K562 (cell line): ENCODE results near the gene TYSND1. TPM values are rescaled to one million over a fixed set of nuclear protein-coding genes. Genes with fewer than 3 reads are reported as not detected.

Experiments
- CREBBP ChIP-seq: IDR thresholded peaks from one replicate; pipeline ENCODE4 v1.6.1; 2012; ENCODE audit warnings: low read depth, mild to moderate bottlenecking, control low read depth, inconsistent platforms, low read length
- KHSRP ChIP-seq: fragments of 450-650 bp; IDR thresholded peaks from 2 replicates; pipeline ENCODE4 v1.6.1; 2017
- NCOA4 ChIP-seq: fragments of 450-650 bp; IDR thresholded peaks from 2 replicates; pipeline ENCODE4 v1.6.1; 2018; ENCODE audit warnings: mild to moderate bottlenecking; ENCODE audit not compliant: partially characterized antibody
- TAF7 ChIP-seq: fragments of 450-650 bp; IDR thresholded peaks from 2 replicates; pipeline ENCODE4 v1.6.1; 2016; ENCODE audit warnings: missing genetic modification characterization, missing compliant biosample characterization
- ZNF24 ChIP-seq: fragments of 450-650 bp; IDR thresholded peaks from 2 replicates; pipeline ENCODE4 v1.6.1; 2016
- ZNF41 ChIP-seq: fragments of 250-450 bp; sonication (Bioruptor Pico); conservative IDR thresholded peaks from 2 replicates; pipeline ENCODE4 v1.4.0; 2020; ENCODE audit warnings: mild to moderate bottlenecking
- polyA plus RNA-seq, 8 experiments: library from polyadenylated mRNA; depleted of rRNA in 4 of 8; stranded (reverse) in 5 of 8; unstranded in 3 of 8; fragments of >200 nt; fragmentation: Nextera tagmentation in 2 of 8; fragmentation: Illumina TruSeq in 1 of 8; extraction: Ambion mirVana in 2 of 8; extraction: Trizol in 1 of 8; gene quantifications; 2 replicates each; pipeline versions ENCODE4 v1.2.1 to v1.2.3, GENCODE V29; 2011 to 2014; ENCODE audit warnings: inconsistent platforms in 1 of 8, missing spikeins in 1 of 8
- total RNA-seq, 7 experiments: library from RNA; depleted of rRNA in 6 of 7; stranded (reverse); fragments of >200 nt in 6 of 7; fragmentation: Illumina TruSeq in 2 of 7; extraction: Trizol in 2 of 7; gene quantifications; 2 replicates each; pipeline versions ENCODE4 v1.2.1 to v1.2.3, GENCODE V29; 2011 to 2021; ENCODE audit warnings: low replicate concordance in 1 of 7
- TF ChIP-seq, protein P1 (sequence below), 2 experiments: fragments of 450-650 bp in 1 of 2; sonication (generic) in 1 of 2; formaldehyde crosslinking in 1 of 2; IDR thresholded peaks; 2 replicates each; pipeline versions ENCODE4 v1.7.1 to v1.9.0; 2016 to 2022; ENCODE audit warnings: inconsistent platforms in 1 of 2, mild to moderate bottlenecking in 1 of 2, missing genetic modification reagents in 1 of 2
- TF ChIP-seq, protein P2 (sequence below): fragments of 150-350 bp; conservative IDR thresholded peaks from 2 replicates; pipeline ENCODE4 v1.6.1; 2014; ENCODE audit warnings: low read length
- TF ChIP-seq, protein P3 (sequence below): IDR thresholded peaks from 2 replicates; pipeline ENCODE4 v1.6.1; 2016; ENCODE audit warnings: missing genetic modification characterization, missing compliant biosample characterization

TYSND1 gene
- total and polyA plus RNA-seq, 9 of the 15 experiments (the other 6 are each of a cell fraction or from before 2014, with no cell fraction given) = 0.60 to 2.0 (median 1.3) TPM

DNA sequence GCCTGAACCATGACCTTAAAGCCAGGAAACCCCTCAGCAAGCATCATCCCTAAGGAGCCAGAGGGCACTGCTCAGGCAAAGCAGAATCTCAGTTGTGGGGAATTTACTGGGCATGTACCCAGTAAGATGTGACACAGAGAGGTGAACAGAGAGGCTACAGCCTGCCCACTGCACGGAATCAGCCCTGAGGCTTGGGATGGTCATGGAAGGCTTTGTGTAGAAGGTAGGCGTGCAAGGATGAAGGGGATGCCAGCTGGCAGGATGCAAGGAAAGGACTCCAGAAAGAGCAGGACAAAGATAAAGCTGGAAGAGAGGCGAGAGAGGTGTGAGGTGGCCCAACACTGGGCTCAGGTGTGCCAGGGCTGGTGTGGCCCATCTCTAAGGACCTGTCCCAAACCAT, 11.5 kb downstream of the TYSND1 start (continued):
- TF ChIP-seq, protein P1, sequence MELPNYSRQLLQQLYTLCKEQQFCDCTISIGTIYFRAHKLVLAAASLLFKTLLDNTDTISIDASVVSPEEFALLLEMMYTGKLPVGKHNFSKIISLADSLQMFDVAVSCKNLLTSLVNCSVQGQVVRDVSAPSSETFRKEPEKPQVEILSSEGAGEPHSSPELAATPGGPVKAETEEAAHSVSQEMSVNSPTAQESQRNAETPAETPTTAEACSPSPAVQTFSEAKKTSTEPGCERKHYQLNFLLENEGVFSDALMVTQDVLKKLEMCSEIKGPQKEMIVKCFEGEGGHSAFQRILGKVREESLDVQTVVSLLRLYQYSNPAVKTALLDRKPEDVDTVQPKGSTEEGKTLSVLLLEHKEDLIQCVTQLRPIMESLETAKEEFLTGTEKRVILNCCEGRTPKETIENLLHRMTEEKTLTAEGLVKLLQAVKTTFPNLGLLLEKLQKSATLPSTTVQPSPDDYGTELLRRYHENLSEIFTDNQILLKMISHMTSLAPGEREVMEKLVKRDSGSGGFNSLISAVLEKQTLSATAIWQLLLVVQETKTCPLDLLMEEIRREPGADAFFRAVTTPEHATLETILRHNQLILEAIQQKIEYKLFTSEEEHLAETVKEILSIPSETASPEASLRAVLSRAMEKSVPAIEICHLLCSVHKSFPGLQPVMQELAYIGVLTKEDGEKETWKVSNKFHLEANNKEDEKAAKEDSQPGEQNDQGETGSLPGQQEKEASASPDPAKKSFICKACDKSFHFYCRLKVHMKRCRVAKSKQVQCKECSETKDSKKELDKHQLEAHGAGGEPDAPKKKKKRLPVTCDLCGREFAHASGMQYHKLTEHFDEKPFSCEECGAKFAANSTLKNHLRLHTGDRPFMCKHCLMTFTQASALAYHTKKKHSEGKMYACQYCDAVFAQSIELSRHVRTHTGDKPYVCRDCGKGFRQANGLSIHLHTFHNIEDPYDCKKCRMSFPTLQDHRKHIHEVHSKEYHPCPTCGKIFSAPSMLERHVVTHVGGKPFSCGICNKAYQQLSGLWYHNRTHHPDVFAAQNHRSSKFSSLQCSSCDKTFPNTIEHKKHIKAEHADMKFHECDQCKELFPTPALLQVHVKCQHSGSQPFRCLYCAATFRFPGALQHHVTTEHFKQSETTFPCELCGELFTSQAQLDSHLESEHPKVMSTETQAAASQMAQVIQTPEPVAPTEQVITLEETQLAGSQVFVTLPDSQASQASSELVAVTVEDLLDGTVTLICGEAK (IDR thresholded peaks at IDR 0.05) = no peak
- TF ChIP-seq, protein P1 (CRISPR knock-in tag; IDR thresholded peaks at IDR 0.05) = no peak
- no peak for TF ChIP-seq KHSRP
- TF ChIP-seq, protein P2, sequence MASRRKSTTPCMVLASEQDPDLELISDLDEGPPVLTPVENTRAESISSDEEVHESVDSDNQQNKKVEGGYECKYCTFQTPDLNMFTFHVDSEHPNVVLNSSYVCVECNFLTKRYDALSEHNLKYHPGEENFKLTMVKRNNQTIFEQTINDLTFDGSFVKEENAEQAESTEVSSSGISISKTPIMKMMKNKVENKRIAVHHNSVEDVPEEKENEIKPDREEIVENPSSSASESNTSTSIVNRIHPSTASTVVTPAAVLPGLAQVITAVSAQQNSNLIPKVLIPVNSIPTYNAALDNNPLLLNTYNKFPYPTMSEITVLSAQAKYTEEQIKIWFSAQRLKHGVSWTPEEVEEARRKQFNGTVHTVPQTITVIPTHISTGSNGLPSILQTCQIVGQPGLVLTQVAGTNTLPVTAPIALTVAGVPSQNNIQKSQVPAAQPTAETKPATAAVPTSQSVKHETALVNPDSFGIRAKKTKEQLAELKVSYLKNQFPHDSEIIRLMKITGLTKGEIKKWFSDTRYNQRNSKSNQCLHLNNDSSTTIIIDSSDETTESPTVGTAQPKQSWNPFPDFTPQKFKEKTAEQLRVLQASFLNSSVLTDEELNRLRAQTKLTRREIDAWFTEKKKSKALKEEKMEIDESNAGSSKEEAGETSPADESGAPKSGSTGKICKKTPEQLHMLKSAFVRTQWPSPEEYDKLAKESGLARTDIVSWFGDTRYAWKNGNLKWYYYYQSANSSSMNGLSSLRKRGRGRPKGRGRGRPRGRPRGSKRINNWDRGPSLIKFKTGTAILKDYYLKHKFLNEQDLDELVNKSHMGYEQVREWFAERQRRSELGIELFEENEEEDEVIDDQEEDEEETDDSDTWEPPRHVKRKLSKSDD = no peak
- no peak for TF ChIP-seq ZNF41
- TF ChIP-seq, protein P3, sequence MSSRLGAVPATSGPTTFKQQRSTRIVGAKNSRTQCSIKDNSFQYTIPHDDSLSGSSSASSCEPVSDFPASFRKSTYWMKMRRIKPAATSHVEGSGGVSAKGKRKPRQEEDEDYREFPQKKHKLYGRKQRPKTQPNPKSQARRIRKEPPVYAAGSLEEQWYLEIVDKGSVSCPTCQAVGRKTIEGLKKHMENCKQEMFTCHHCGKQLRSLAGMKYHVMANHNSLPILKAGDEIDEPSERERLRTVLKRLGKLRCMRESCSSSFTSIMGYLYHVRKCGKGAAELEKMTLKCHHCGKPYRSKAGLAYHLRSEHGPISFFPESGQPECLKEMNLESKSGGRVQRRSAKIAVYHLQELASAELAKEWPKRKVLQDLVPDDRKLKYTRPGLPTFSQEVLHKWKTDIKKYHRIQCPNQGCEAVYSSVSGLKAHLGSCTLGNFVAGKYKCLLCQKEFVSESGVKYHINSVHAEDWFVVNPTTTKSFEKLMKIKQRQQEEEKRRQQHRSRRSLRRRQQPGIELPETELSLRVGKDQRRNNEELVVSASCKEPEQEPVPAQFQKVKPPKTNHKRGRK (tag) = no peak
- no peak for TF ChIP-seq NCOA4
- TF ChIP-seq TAF7 = no peak
- TF ChIP-seq CREBBP = no peak
- TF ChIP-seq ZNF24 = no peak
